Mesendoderm (in vitro differentiated cells): ENCODE measurements around the gene DRD2.

ENCODE experiments used
- DNase-seq: peaks from one replicate; pipeline ENCODE4 v3.0.0; 2013
- H2AK5ac ChIP-seq: 2 replicates; pipeline ENCODE4 v1.6.1; 2013; ENCODE audit warnings: low read length, inconsistent platforms
- H2BK120ac ChIP-seq: 2 replicates; pipeline ENCODE4 v1.6.1; 2013; ENCODE audit warnings: low read depth, mild to moderate bottlenecking, low read length, moderate library complexity, mixed read lengths
- H2BK15ac ChIP-seq: replicated peaks from 2 replicates; pipeline ENCODE4 v1.6.1; 2013; ENCODE audit warnings: low read depth, mild to moderate bottlenecking, moderate library complexity
- H2BK5ac ChIP-seq: 2 replicates; pipeline ENCODE4 v1.6.1; 2013; ENCODE audit warnings: low read length, inconsistent platforms
- H3K18ac ChIP-seq: 2 replicates; pipeline ENCODE4 v1.6.1; 2013; ENCODE audit warnings: mild to moderate bottlenecking, low read length, mixed read lengths
- H3K23ac ChIP-seq: one replicate; pipeline ENCODE4 v1.6.1; 2013; ENCODE audit warnings: low read length
- H3K27ac ChIP-seq: 2 replicates; pipeline ENCODE4 v1.5.1; 2013; ENCODE audit warnings: low read depth, mild to moderate bottlenecking, inconsistent platforms, low read length, moderate library complexity
- H3K27me3 ChIP-seq: 2 replicates; pipeline ENCODE4 v1.6.1; 2013; ENCODE audit warnings: low read length, control low read depth, mild to moderate bottlenecking, inconsistent platforms; ENCODE audit not compliant: insufficient read depth, poor library complexity
- H3K36me3 ChIP-seq: 2 replicates; pipeline ENCODE4 v1.6.1; 2013; ENCODE audit warnings: low read length, inconsistent platforms; ENCODE audit not compliant: control insufficient read depth, insufficient read depth
- H3K4ac ChIP-seq: one replicate; pipeline ENCODE4 v1.6.1; 2013; ENCODE audit warnings: low read depth, mild to moderate bottlenecking, low read length, moderate library complexity
- H3K4me1 ChIP-seq: 2 replicates; pipeline ENCODE4 v1.6.1; 2013; ENCODE audit warnings: low read depth, low read length, inconsistent platforms; ENCODE audit not compliant: control insufficient read depth
- H3K4me2 ChIP-seq: 2 replicates; pipeline ENCODE4 v1.6.1; 2013; ENCODE audit warnings: low read length
- H3K4me3 ChIP-seq: 2 replicates; pipeline ENCODE4 v1.5.1; 2013; ENCODE audit warnings: mild to moderate bottlenecking, low read length
- H3K56ac ChIP-seq: one replicate; pipeline ENCODE4 v1.6.1; 2013; ENCODE audit warnings: low read length
- H3K79me1 ChIP-seq: 2 replicates; pipeline ENCODE4 v1.6.1; 2013; ENCODE audit warnings: low read length, inconsistent platforms
- H3K79me2 ChIP-seq: 2 replicates; pipeline ENCODE4 v1.6.1; 2013; ENCODE audit warnings: mild to moderate bottlenecking, low read length; ENCODE audit not compliant: control insufficient read depth, insufficient read depth
- H3K9ac ChIP-seq: 2 replicates; pipeline ENCODE4 v1.6.1; 2013; ENCODE audit warnings: low read length, inconsistent platforms
- H4K5ac ChIP-seq: one replicate; pipeline ENCODE4 v1.6.1; 2013; ENCODE audit warnings: low read length
- H4K8ac ChIP-seq: one replicate; pipeline ENCODE4 v1.6.1; 2013; ENCODE audit warnings: low read depth, mild to moderate bottlenecking, control low read depth, low read length, moderate library complexity
- WGBS: extraction: QIAGEN DNeasy Blood & Tissue Kit; methylation state at CpG from one replicate; pipeline ENCODE4 v1.1.7; 2013; ENCODE audit warnings: low lambda C conversion rate, missing lambda C conversion rate; ENCODE audit not compliant: insufficient coverage; ENCODE audit errors: extremely low coverage; 5-methylcytosine and 5-hydroxymethylcytosine counted together

Gene DRD2

GRCh38 chr11:113448316-113448677, 26.9 kb downstream of the DRD2 start:
- DNase-seq = no peak
- no peaks in the 10 kb centered on the region for H3K79me1 ChIP-seq
- H3K4me3 ChIP-seq = no peak overlapping the region
- H3K23ac ChIP-seq = no peak overlapping the region
- H3K36me3 ChIP-seq = no peaks in the 10 kb centered on the region
- H3K27ac ChIP-seq = no peak overlapping the region
- no peak overlapping the region for H3K4me2 ChIP-seq
- H2BK15ac ChIP-seq = no peak overlapping the region
- no peak overlapping the region for H2BK5ac ChIP-seq
- no peak overlapping the region for H4K8ac ChIP-seq
- H3K56ac ChIP-seq = no peak overlapping the region
- no peak overlapping the region for H4K5ac ChIP-seq
- no CpG with 5 or more reads among the region's 5 CpGs for WGBS
- no peak overlapping the region for H3K18ac ChIP-seq
- H3K9ac ChIP-seq = no peak overlapping the region
- H3K4me1 ChIP-seq = no peaks in the 10 kb centered on the region
- H3K27me3 ChIP-seq = no peaks in the 10 kb centered on the region
- H3K79me2 ChIP-seq = no peaks in the 10 kb centered on the region
- no peak overlapping the region for H2BK120ac ChIP-seq
- no peak overlapping the region for H2AK5ac ChIP-seq
- H3K4ac ChIP-seq = no peak overlapping the region

GRCh38 chr11:113447621-113448315, 27.4 kb downstream of the DRD2 start:
- Histone ChIP-seq H3K36me3 (no peaks in the 10 kb centered on the region), H3K4me1 (no peaks in the 10 kb centered on the region), H2BK120ac (no peak overlapping the region), H3K56ac (no peak overlapping the region), H3K79me2 (no peaks in the 10 kb centered on the region), H2BK5ac (no peak overlapping the region), H3K4me2 (no peak overlapping the region), H2AK5ac (no peak overlapping the region), H4K5ac (no peak overlapping the region), H3K27me3 (no peaks in the 10 kb centered on the region), H2BK15ac (no peak overlapping the region), H4K8ac (no peak overlapping the region), H3K18ac (no peak overlapping the region), H3K4ac (no peak overlapping the region), H3K4me3 (no peak overlapping the region), H3K9ac (no peak overlapping the region), H3K79me1 (no peaks in the 10 kb centered on the region), H3K27ac (no peak overlapping the region), H3K23ac (no peak overlapping the region)
- WGBS = no CpG with 5 or more reads among the region's 8 CpGs
- no peak for DNase-seq

GRCh38 chr11:113446938-113447337, 28.3 kb downstream of the DRD2 start:
- Histone ChIP-seq H3K18ac (no peak overlapping the region), H3K79me2 (no peaks in the 10 kb centered on the region), H4K8ac (no peak overlapping the region), H3K4me3 (no peak overlapping the region), H3K4ac (no peak overlapping the region), H3K23ac (no peak overlapping the region), H3K27ac (no peak overlapping the region), H2BK15ac (no peak overlapping the region), H2BK5ac (no peak overlapping the region), H3K27me3 (no peaks in the 10 kb centered on the region), H4K5ac (no peak overlapping the region), H3K9ac (no peak overlapping the region), H2BK120ac (no peak overlapping the region), H3K79me1 (no peaks in the 10 kb centered on the region), H3K4me1 (no peaks in the 10 kb centered on the region), H3K4me2 (no peak overlapping the region), H3K56ac (no peak overlapping the region), H2AK5ac (no peak overlapping the region), H3K36me3 (no peaks in the 10 kb centered on the region)
- no peak for DNase-seq
- WGBS = no CpG with 5 or more reads among the region's 6 CpGs

GRCh38 chr11:113446112-113446511, 29.1 kb downstream of the DRD2 start:
- no peak overlapping the region for H3K9ac ChIP-seq
- H3K27me3 ChIP-seq = no peaks in the 10 kb centered on the region
- no peaks in the 10 kb centered on the region for H3K4me1 ChIP-seq
- H3K4me3 ChIP-seq = no peak overlapping the region
- WGBS = no CpG with 5 or more reads among the region's 6 CpGs
- H4K5ac ChIP-seq = no peak overlapping the region
- no peak overlapping the region for H3K4ac ChIP-seq
- no peaks in the 10 kb centered on the region for H3K36me3 ChIP-seq
- no peak overlapping the region for H3K23ac ChIP-seq
- H3K56ac ChIP-seq = no peak overlapping the region
- no peak overlapping the region for H2BK120ac ChIP-seq
- H2BK15ac ChIP-seq = no peak overlapping the region
- no peak overlapping the region for H3K18ac ChIP-seq
- no peaks in the 10 kb centered on the region for H3K79me1 ChIP-seq
- DNase-seq = no peak
- H3K79me2 ChIP-seq = no peaks in the 10 kb centered on the region
- no peak overlapping the region for H3K27ac ChIP-seq
- no peak overlapping the region for H2BK5ac ChIP-seq
- no peak overlapping the region for H4K8ac ChIP-seq
- H2AK5ac ChIP-seq = no peak overlapping the region
- no peak overlapping the region for H3K4me2 ChIP-seq

- no peak overlapping the region for H3K18ac ChIP-seq
- WGBS = no CpG with 5 or more reads among the region's 7 CpGs
- no peaks in the 10 kb centered on the region for H3K79me2 ChIP-seq
- DNase-seq = no peak
- no peak overlapping the region for H3K23ac ChIP-seq
- no peak overlapping the region for H4K8ac ChIP-seq
- H3K56ac ChIP-seq = no peak overlapping the region
- no peak overlapping the region for H2BK15ac ChIP-seq
- no peak overlapping the region for H3K4me3 ChIP-seq
- no peak overlapping the region for H3K9ac ChIP-seq
- H3K4me2 ChIP-seq = no peak overlapping the region
- H2BK120ac ChIP-seq = no peak overlapping the region
- H3K36me3 ChIP-seq = no peaks in the 10 kb centered on the region
- no peaks in the 10 kb centered on the region for H3K79me1 ChIP-seq
- H3K27me3 ChIP-seq = no peaks in the 10 kb centered on the region
- no peak overlapping the region for H3K4ac ChIP-seq
- H3K27ac ChIP-seq = no peak overlapping the region
- no peaks in the 10 kb centered on the region for H3K4me1 ChIP-seq
- no peak overlapping the region for H4K5ac ChIP-seq
- no peak overlapping the region for H2BK5ac ChIP-seq
- no peak overlapping the region for H2AK5ac ChIP-seq
Observed at GRCh38 chr11:113444502-113445123, 30.6 kb downstream of the DRD2 start.

GRCh38 chr11:113440816-113441215, 34.4 kb downstream of the DRD2 start:
- no peaks in the 10 kb centered on the region for H3K79me2 ChIP-seq
- no peak overlapping the region for H3K4me3 ChIP-seq
- H3K18ac ChIP-seq = no peak overlapping the region
- no peak overlapping the region for H3K9ac ChIP-seq
- no peak overlapping the region for H4K8ac ChIP-seq
- no peak overlapping the region for H3K23ac ChIP-seq
- no peak overlapping the region for H2AK5ac ChIP-seq
- H2BK120ac ChIP-seq = no peak overlapping the region
- H3K36me3 ChIP-seq = no peaks in the 10 kb centered on the region
- H3K4me2 ChIP-seq = no peak overlapping the region
- DNase-seq = no peak
- H3K4ac ChIP-seq = no peak overlapping the region
- H3K27me3 ChIP-seq = no peaks in the 10 kb centered on the region
- H4K5ac ChIP-seq = no peak overlapping the region
- H3K27ac ChIP-seq = no peak overlapping the region
- H2BK15ac ChIP-seq = no peak overlapping the region
- no CpG with 5 or more reads among the region's 2 CpGs for WGBS
- no peak overlapping the region for H2BK5ac ChIP-seq
- H3K56ac ChIP-seq = no peak overlapping the region
- no peaks in the 10 kb centered on the region for H3K79me1 ChIP-seq
- H3K4me1 ChIP-seq = no peaks in the 10 kb centered on the region
